ENCODE data around the gene SYPL2.

Gene SYPL2

GRCh38 chr1:109497449-109498160 lies 31.3 kb downstream of the SYPL2 start:
- H3K27ac ChIP-seq (ENCODE audit: poor library complexity, severe bottlenecking), result no peak overlapping the region
- no peak overlapping the region for H3K4me3 ChIP-seq (ENCODE audit: severe bottlenecking)
- H3K36me3 ChIP-seq (ENCODE audit: low read depth), result peaks cover 15% of the 10 kb centered on the region
- ATAC-seq (ENCODE audit: low read depth) (no peak), DNase-seq (ENCODE audit: low spot score) (no peak)
- H3K4me1 ChIP-seq (ENCODE audit: insufficient read depth, poor library complexity, severe bottlenecking), result peaks cover 3% of the 10 kb centered on the region
- TF ChIP-seq CTCF (IDR thresholded peaks at IDR 0.05; ENCODE audit: poor library complexity, severe bottlenecking), result no peak
- H3K27me3 ChIP-seq (ENCODE audit: insufficient read depth, poor library complexity, severe bottlenecking), result no peaks in the 10 kb centered on the region
- no peaks in the 10 kb centered on the region for H3K9me3 ChIP-seq (ENCODE audit: severe bottlenecking)

- Histone ChIP-seq H3K27me3 (ENCODE audit: insufficient read depth, poor library complexity, severe bottlenecking) (no peaks in the 10 kb centered on the region), H3K4me1 (ENCODE audit: insufficient read depth, poor library complexity, severe bottlenecking) (peaks cover 3% of the 10 kb centered on the region), H3K9me3 (ENCODE audit: severe bottlenecking) (no peaks in the 10 kb centered on the region), H3K36me3 (ENCODE audit: low read depth) (peaks cover 15% of the 10 kb centered on the region), H3K27ac (ENCODE audit: poor library complexity, severe bottlenecking) (no peak overlapping the region), H3K4me3 (ENCODE audit: severe bottlenecking) (no peak overlapping the region)
- peak; percentile 28 for TF ChIP-seq CTCF (IDR thresholded peaks at IDR 0.05; ENCODE audit: poor library complexity, severe bottlenecking)
- DNase-seq (ENCODE audit: low spot score), result no peak
- ATAC-seq (ENCODE audit: low read depth), result no peak
These were observed 31.9 kb downstream of the SYPL2 start for GRCh38 chr1:109498161-109498801.

GRCh38 chr1:109499081-109499480 lies 32.7 kb downstream of the SYPL2 start:
- H3K4me3 ChIP-seq (ENCODE audit: severe bottlenecking), result no peak overlapping the region
- DNase-seq (ENCODE audit: low spot score) (no peak), ATAC-seq (ENCODE audit: low read depth) (no peak)
- peaks cover 15% of the 10 kb centered on the region for H3K36me3 ChIP-seq (ENCODE audit: low read depth)
- H3K9me3 ChIP-seq (ENCODE audit: severe bottlenecking), result no peaks in the 10 kb centered on the region
- no peak for TF ChIP-seq CTCF (IDR thresholded peaks at IDR 0.05; ENCODE audit: poor library complexity, severe bottlenecking)
- no peak overlapping the region for H3K27ac ChIP-seq (ENCODE audit: poor library complexity, severe bottlenecking)
- no peaks in the 10 kb centered on the region for H3K4me1 ChIP-seq (ENCODE audit: insufficient read depth, poor library complexity, severe bottlenecking)
- H3K27me3 ChIP-seq (ENCODE audit: insufficient read depth, poor library complexity, severe bottlenecking), result no peaks in the 10 kb centered on the region

- Histone ChIP-seq H3K9me3 (ENCODE audit: severe bottlenecking) (no peaks in the 10 kb centered on the region), H3K36me3 (ENCODE audit: low read depth) (peaks cover 15% of the 10 kb centered on the region), H3K4me3 (ENCODE audit: severe bottlenecking) (no peak overlapping the region), H3K4me1 (ENCODE audit: insufficient read depth, poor library complexity, severe bottlenecking) (no peaks in the 10 kb centered on the region), H3K27ac (ENCODE audit: poor library complexity, severe bottlenecking) (no peak overlapping the region), H3K27me3 (ENCODE audit: insufficient read depth, poor library complexity, severe bottlenecking) (no peaks in the 10 kb centered on the region)
- DNase-seq (ENCODE audit: low spot score) (no peak), ATAC-seq (ENCODE audit: low read depth) (peak; percentile 52; the same call in 2 of the 3 replicates)
- TF ChIP-seq CTCF (IDR thresholded peaks at IDR 0.05; ENCODE audit: poor library complexity, severe bottlenecking), result peak; percentile 42
These were observed 33.6 kb downstream of the SYPL2 start for GRCh38 chr1:109499661-109500536.

Data from RWPE2 (cell line).